Body of pancreas (tissue), 4 donors: Measurements from ENCODE around the gene ZNF813.

ENCODE experiments used
- POLR2A ChIP-seq, 3 donors: fragments of 450-650 bp; IDR thresholded peaks; one replicate each; pipeline ENCODE4 v1.6.1; 2016; ENCODE audit warnings: antibody characterized with exemption in 3 of 3, mild to moderate bottlenecking in 2 of 3
- TF ChIP-seq, protein P1 (sequence below), 7 experiments: fragments of 450-650 bp in 4 of 7; fragments of 200-600 bp in 3 of 7; sonication (generic) in 3 of 7; IDR thresholded peaks; one replicate each; pipeline ENCODE4 v1.5.1; 2016 to 2019; ENCODE audit warnings: antibody characterized with exemption in 7 of 7

DNA sequence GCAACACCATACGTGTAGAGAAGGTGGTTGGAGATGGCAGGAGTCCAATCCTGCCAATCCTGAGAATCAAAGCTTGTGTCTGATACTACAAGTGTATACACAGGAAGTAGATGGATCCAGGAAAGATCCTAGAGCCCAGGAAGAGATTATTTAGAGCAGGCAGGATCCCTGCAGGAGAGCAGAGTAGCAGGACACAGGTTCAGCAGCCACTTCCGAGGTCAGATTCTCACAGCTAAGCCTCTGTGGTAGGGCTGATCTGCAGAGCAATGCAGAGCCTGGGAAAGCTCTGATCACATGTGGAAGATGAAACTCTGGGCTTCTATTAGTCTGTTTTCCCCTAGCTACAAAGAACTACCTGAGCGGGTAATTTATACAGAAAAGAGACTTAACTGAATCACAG lies 41.9 kb downstream of the ZNF813 start:
- TF ChIP-seq, protein P1, sequence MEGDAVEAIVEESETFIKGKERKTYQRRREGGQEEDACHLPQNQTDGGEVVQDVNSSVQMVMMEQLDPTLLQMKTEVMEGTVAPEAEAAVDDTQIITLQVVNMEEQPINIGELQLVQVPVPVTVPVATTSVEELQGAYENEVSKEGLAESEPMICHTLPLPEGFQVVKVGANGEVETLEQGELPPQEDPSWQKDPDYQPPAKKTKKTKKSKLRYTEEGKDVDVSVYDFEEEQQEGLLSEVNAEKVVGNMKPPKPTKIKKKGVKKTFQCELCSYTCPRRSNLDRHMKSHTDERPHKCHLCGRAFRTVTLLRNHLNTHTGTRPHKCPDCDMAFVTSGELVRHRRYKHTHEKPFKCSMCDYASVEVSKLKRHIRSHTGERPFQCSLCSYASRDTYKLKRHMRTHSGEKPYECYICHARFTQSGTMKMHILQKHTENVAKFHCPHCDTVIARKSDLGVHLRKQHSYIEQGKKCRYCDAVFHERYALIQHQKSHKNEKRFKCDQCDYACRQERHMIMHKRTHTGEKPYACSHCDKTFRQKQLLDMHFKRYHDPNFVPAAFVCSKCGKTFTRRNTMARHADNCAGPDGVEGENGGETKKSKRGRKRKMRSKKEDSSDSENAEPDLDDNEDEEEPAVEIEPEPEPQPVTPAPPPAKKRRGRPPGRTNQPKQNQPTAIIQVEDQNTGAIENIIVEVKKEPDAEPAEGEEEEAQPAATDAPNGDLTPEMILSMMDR (IDR thresholded peaks at IDR 0.05), result no peak
- no peak for TF ChIP-seq POLR2A (IDR thresholded peaks at IDR 0.05)
